Measurements from ENCODE around the gene STRN4.
"Not testable (repeated sequence)": the region's sequence is repeated elsewhere in the genome, so short reads cannot be mapped to it uniquely, and the experiment has no call there.

Gene STRN4

DNA sequence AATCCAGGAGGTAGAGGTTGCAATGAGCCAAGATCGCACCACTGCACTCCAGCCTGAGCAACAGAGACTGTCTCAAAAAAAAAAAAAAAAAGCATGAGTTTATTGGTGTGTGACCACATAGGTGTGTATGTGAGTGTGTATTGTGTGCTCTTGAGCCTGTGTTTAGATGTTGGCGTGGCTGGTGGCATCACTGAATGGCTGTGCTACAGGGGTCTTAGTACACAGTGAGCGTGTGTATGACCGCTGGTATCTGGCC, 39.7 kb upstream of the STRN4 start:
- Histone ChIP-seq H3K9ac (ENCODE audit: low read length in 5 of 5) (peak overlapping the region; percentile 86 to 98 (median 91)), H3K27ac (ENCODE audit: low read depth, low read length) (peak overlapping the region; percentile 100), H3K36me3 (ENCODE audit: control insufficient read depth in 5 of 5, insufficient read depth in 5 of 5, low read length in 5 of 5) (peaks cover 0 to 28% (median 23%) of the 10 kb centered on the region in 5 donors), H3K4me3 (ENCODE audit: low read depth in 1 of 5, low read length in 5 of 5) (peak overlapping the region; percentile 83 to 89 (median 88)), H3K4me1 (ENCODE audit: control insufficient read depth in 5 of 5, insufficient read depth in 5 of 5, low read length in 5 of 5) (peaks cover 9 to 57% (median 44%) of the 10 kb centered on the region in 5 donors), H3K27me3 (ENCODE audit: control insufficient read depth in 5 of 5, insufficient read depth in 4 of 5, low read length in 5 of 5) (no peaks in the 10 kb centered on the region), H3K9me3 (ENCODE audit: control insufficient read depth in 5 of 5, low read length in 5 of 5) (no peaks in the 10 kb centered on the region)

DNA sequence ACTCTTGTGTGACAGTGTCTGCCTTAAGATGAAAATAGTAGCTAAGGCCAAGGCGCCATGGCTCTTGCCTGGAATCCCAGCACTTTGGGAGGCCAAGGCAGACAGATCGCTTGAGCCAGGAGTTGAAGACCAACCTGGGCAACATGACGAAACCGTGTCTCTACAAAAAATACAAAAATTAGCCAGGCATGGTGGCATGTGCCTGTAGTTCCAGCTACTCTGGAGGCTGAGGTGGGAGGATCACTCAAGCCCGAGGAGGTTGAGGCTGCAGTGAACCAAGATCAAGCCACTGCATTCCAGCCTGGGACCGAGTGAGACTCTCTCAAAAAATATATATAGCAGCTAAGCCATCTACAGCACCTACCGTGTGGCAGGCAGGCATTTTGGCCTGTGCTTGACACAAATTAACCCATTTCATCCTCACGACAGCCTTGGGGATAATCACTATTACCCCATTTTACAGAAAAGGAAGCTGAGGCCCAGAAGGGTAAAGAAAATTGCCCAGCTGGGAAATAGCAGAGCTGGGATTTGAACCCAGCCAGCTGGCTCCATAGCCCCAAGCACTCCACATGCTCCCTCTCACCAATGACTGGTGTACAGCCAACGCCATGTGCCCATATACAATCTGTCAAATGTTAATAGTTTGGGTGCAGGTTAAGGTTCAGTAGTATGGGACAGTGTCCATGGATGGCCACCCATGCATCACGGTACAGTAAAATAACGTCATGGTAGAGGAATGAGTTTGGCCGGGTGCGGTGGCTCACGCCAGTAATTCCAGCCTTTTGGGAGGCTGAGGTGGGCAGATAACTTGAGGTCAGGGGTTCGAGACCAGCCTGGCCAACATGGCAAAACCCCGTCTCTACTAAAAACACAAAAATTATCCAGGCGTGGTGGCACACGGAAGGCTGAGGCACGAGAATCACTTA, 39.1 kb upstream of the STRN4 start:
- Histone ChIP-seq H3K9me3 (ENCODE audit: control insufficient read depth in 5 of 5, low read length in 5 of 5) (no peaks in the 10 kb centered on the region), H3K4me3 (ENCODE audit: low read depth in 1 of 5, low read length in 5 of 5) (peak overlapping the region; percentile 83 to 89 (median 88)), H3K4me1 (ENCODE audit: control insufficient read depth in 5 of 5, insufficient read depth in 5 of 5, low read length in 5 of 5) (peaks cover 10 to 57% (median 44%) of the 10 kb centered on the region in 5 donors), H3K36me3 (ENCODE audit: control insufficient read depth in 5 of 5, insufficient read depth in 5 of 5, low read length in 5 of 5) (peaks cover 0 to 31% (median 23%) of the 10 kb centered on the region in 5 donors), H3K27ac (ENCODE audit: low read depth, low read length) (peak overlapping the region; percentile 100), H3K27me3 (ENCODE audit: control insufficient read depth in 5 of 5, insufficient read depth in 4 of 5, low read length in 5 of 5) (no peaks in the 10 kb centered on the region), H3K9ac (ENCODE audit: low read length in 5 of 5) (peak overlapping the region; percentile 37 to 98 (median 91))

DNA sequence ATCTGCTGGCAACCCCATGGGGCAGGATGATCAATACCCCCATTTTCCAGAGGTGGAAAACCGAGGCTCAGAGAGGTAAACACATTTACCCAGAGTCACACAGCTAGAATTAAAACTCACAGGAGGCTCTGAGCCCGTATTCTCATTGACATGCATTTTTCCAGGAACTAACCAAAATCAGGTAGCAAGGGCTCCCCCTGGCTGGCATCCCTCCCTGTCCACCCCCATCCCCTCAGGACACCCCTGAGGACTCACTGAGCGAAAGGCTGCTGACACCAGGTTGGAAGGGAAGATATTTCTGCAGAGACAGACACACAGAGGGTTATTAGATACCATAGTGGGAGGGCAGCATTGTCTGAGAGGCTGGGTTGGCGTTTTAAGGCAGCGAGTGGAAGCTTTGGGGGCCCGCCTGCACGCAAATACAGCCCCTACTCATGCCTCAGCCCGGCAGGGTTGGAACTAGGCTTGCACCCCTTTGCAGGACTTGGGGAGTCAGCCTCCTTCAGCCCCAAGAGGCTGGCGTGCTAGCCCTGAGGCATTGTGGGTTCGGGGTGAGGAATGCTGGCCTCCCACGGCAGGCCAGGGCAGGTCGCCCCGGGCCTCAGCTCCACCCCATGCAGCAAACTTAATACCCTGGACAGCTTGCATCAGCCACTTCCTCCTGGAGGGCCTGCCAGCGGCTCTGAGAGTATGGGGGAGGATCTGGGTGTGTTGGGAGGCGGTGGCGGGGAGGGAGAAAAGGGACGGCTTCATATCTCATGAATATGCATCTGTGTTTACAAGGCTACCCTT, 38.2 kb upstream of the STRN4 start:
- Histone ChIP-seq H3K4me3 (ENCODE audit: low read depth in 1 of 5, low read length in 5 of 5) (peak overlapping the region; percentile 83 to 89 (median 88)), H3K27me3 (ENCODE audit: control insufficient read depth in 5 of 5, insufficient read depth in 4 of 5, low read length in 5 of 5) (no peaks in the 10 kb centered on the region), H3K27ac (ENCODE audit: low read depth, low read length) (peak overlapping the region; percentile 100), H3K9ac (ENCODE audit: low read length in 5 of 5) (peak overlapping the region in 3 of 5 donors; percentile 46 to 98 (median 95)), H3K4me1 (ENCODE audit: control insufficient read depth in 5 of 5, insufficient read depth in 5 of 5, low read length in 5 of 5) (peaks cover 10 to 57% (median 44%) of the 10 kb centered on the region in 5 donors), H3K36me3 (ENCODE audit: control insufficient read depth in 5 of 5, insufficient read depth in 5 of 5, low read length in 5 of 5) (peaks cover 0 to 36% (median 28%) of the 10 kb centered on the region in 5 donors), H3K9me3 (ENCODE audit: control insufficient read depth in 5 of 5, low read length in 5 of 5) (no peaks in the 10 kb centered on the region)

DNA sequence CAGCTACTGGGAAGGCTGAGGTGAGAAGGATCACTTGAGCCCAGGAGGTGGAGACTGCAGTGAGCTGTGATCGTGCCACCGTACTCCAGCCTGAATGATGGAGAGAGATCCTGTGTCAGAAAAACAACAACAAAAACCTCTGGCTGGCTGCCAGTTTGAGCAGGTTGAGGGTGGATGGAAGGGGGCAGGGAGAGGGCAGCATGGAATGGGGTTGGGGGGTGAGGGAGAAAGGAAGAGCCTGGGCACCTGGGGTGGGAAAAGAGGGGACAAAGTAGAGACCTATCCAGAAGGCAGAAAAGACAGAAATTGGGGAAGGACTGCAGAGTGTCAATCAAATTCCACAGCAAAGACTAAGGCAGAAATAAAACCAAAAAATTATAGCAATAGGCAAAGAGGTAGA, 37.4 kb upstream of the STRN4 start:
- H3K9ac ChIP-seq (ENCODE audit: low read length in 5 of 5), result peak overlapping the region in 2 of 5 donors; percentile 46 to 98

DNA sequence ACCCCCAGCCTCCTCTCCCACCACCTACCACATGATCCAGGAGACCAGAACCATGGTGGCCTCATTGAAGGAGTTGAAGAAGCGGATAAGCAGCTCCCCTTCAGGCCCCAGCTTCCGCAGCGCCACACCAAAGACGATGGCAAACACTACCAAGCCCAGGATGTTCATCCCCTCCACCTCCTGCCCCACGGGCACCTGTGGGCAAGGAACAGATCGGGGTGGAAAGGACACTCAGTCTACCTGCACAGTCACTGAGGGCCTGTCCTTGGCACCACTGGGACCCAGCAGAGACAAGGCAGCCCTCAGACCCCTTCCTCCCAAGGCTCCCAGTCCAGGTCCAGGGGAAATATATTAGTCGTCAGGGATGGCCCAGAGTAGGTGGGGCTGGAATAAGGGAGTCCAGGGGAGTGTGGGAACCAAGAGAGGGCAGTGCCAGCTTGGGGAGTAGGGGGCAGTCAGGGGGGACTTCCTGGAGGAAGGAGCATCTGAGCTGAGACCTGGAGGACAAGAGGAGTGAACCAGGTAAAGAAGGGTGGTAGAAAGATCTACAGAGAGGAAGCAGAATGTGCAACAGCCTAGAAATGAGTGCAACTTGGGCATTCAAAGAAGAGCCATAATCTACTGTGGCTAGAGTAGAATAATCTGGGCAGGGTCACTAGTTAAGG, 36.2 kb upstream of the STRN4 start:
- no peaks in the 10 kb centered on the region for H3K27me3 ChIP-seq (ENCODE audit: control insufficient read depth in 5 of 5, insufficient read depth in 4 of 5, low read length in 5 of 5)
- no peak overlapping the region for H3K9ac ChIP-seq (ENCODE audit: low read length in 5 of 5)
- H3K4me1 ChIP-seq (ENCODE audit: control insufficient read depth in 5 of 5, insufficient read depth in 5 of 5, low read length in 5 of 5), result peaks cover 10 to 51% (median 41%) of the 10 kb centered on the region in 5 donors
- peaks cover 0 to 53% (median 44%) of the 10 kb centered on the region in 5 donors for H3K36me3 ChIP-seq (ENCODE audit: control insufficient read depth in 5 of 5, insufficient read depth in 5 of 5, low read length in 5 of 5)
- no peak overlapping the region for H3K4me3 ChIP-seq (ENCODE audit: low read depth in 1 of 5, low read length in 5 of 5)
- H3K27ac ChIP-seq (ENCODE audit: low read depth, low read length), result no peak overlapping the region
- H3K9me3 ChIP-seq (ENCODE audit: control insufficient read depth in 5 of 5, low read length in 5 of 5), result no peaks in the 10 kb centered on the region

More for the DNA sequence above, 37.4 kb upstream of the STRN4 start:
- peaks cover 10 to 53% (median 47%) of the 10 kb centered on the region in 5 donors for H3K4me1 ChIP-seq (ENCODE audit: control insufficient read depth in 5 of 5, insufficient read depth in 5 of 5, low read length in 5 of 5)
- no peaks in the 10 kb centered on the region for H3K27me3 ChIP-seq (ENCODE audit: control insufficient read depth in 5 of 5, insufficient read depth in 4 of 5, low read length in 5 of 5)
- H3K4me3 ChIP-seq (ENCODE audit: low read depth in 1 of 5, low read length in 5 of 5), result no peak overlapping the region
- no peaks in the 10 kb centered on the region for H3K9me3 ChIP-seq (ENCODE audit: control insufficient read depth in 5 of 5, low read length in 5 of 5)
- H3K36me3 ChIP-seq (ENCODE audit: control insufficient read depth in 5 of 5, insufficient read depth in 5 of 5, low read length in 5 of 5), result peaks cover 0 to 42% (median 34%) of the 10 kb centered on the region in 5 donors
- H3K27ac ChIP-seq (ENCODE audit: low read depth, low read length), result peak overlapping the region; percentile 100

DNA sequence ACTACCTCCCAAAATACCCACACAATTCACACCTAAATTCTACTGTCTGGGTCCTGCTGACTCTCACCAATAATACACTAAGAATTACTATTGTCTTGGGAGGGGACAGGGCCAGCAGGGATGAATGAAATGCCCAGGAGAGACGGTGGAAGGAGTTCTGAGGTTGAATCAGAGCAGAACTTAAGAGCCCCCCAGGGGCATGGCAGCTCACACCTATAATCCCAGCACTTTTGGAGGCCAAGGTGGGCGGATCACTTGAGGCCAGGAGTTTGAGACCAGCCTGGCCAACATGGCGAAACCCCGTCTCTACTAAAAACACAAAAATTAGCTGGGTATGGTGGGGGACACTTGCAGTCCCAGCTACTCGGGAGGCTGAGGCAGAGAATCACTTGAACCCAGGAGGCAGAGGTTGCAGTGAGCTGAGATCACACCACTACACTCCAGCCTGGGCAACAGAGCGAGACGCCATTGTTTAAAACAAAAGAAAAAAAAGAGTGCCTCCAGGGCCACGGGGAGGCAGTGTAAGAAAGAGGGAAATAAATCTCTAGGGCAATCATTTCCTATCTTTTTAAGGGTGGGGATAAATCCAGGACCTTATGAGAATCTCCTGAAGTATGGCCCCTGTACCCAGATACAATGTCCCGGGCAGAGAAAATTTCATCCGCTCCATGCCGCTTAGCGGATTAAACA, 31.9 kb upstream of the STRN4 start:
- H3K27me3 ChIP-seq (ENCODE audit: control insufficient read depth in 5 of 5, insufficient read depth in 4 of 5, low read length in 5 of 5); H3K4me3 ChIP-seq (ENCODE audit: low read depth in 1 of 5, low read length in 5 of 5); H3K9ac ChIP-seq (ENCODE audit: low read length in 5 of 5); H3K9me3 ChIP-seq (ENCODE audit: control insufficient read depth in 5 of 5, low read length in 5 of 5); H3K4me1 ChIP-seq (ENCODE audit: control insufficient read depth in 5 of 5, insufficient read depth in 5 of 5, low read length in 5 of 5): not testable (repeated sequence)
- H3K27ac ChIP-seq (ENCODE audit: low read depth, low read length), result peak overlapping the region; percentile 1
- peaks cover 4 to 75% (median 67%) of the 10 kb centered on the region in 5 donors for H3K36me3 ChIP-seq (ENCODE audit: control insufficient read depth in 5 of 5, insufficient read depth in 5 of 5, low read length in 5 of 5)

DNA sequence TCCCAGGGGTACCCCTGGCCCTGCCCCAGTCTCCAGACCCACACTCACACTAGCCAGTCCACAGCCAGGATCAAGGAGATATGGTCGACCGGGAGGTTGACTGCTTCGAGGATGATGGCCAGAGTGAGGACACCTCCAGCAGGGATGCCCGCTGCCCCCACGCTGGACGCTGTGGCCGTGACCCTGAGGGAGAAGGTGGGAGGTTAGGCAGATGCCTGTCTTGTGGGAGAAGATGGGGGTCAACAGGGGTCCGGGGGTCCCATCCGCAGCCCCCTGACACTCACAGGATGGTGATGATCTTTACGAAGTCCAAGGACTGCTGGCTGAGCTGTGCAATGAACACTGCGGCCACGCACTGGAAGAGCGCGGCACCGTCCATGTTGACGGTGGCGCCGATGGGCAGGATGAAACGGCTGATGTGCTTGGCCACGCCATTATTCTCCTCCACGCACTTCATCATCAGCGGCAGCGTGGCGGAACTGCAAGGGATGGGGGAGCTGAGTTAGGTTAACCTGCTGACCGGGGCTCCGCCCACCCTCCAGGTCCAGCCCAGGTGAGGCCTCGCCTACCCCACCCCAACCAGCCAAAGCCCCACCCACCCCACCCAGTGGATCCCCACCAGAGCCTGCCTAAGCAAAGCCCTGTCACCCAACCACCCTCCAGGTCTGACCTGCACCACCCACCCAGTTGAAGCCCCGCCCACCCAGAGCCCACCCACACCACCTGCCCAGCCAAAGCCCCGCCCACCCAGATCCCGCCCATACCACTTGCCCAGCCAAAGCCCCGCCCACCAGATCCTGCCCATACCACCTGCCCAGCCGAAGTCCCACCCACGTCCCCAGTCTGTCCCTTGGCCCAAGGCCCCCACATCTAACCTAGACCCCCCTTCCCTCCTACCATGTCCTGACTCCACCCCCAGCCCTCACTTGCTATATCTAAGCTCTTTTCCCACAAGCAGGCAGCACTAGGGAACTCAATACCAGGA, 31.0 kb upstream of the STRN4 start:
- Histone ChIP-seq H3K27me3 (ENCODE audit: control insufficient read depth in 5 of 5, insufficient read depth in 4 of 5, low read length in 5 of 5) (no peaks in the 10 kb centered on the region), H3K9ac (ENCODE audit: low read length in 5 of 5) (no peak overlapping the region), H3K4me3 (ENCODE audit: low read depth in 1 of 5, low read length in 5 of 5) (no peak overlapping the region), H3K27ac (ENCODE audit: low read depth, low read length) (peak overlapping the region; percentile 1), H3K4me1 (ENCODE audit: control insufficient read depth in 5 of 5, insufficient read depth in 5 of 5, low read length in 5 of 5) (peaks cover 1 to 9% (median 3%) of the 10 kb centered on the region in 5 donors), H3K36me3 (ENCODE audit: control insufficient read depth in 5 of 5, insufficient read depth in 5 of 5, low read length in 5 of 5) (peaks cover 4 to 66% (median 59%) of the 10 kb centered on the region in 5 donors), H3K9me3 (ENCODE audit: control insufficient read depth in 5 of 5, low read length in 5 of 5) (no peaks in the 10 kb centered on the region)

DNA sequence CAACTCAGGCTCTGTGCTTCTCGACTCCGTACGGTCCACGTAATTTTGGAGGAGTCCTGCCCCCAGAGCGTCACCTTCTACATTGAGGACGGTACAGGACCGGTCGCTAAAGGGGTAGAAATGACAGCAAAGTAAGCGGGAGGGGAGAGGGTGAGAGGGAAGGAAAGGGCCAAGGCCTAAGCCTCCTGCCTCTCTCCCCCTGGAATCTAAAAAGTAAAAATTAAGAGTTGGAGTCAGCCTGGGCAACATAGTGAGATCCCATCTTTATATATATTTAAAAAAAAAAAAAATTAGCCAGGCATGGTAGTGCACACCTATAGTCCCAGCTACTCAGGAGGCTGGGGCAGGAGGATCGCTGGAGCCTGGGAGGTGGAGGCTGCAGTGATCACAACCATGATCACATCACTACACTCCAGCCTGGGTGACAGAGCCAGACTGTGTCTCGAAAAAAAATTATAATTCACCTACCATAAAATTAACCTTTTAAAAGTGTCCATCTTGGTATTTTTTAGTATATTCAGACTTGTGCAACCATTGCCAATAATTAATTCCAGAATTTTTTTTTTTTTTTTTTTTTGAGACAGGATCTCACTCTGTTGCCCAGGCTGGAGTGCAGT, 29.5 kb upstream of the STRN4 start:
- Histone ChIP-seq H3K4me1 (ENCODE audit: control insufficient read depth in 5 of 5, insufficient read depth in 5 of 5, low read length in 5 of 5) (peaks cover 0 to 9% (median 3%) of the 10 kb centered on the region in 5 donors), H3K9ac (ENCODE audit: low read length in 5 of 5) (no peak overlapping the region), H3K27me3 (ENCODE audit: control insufficient read depth in 5 of 5, insufficient read depth in 4 of 5, low read length in 5 of 5) (no peaks in the 10 kb centered on the region), H3K36me3 (ENCODE audit: control insufficient read depth in 5 of 5, insufficient read depth in 5 of 5, low read length in 5 of 5) (peaks cover 4 to 58% (median 47%) of the 10 kb centered on the region in 5 donors), H3K27ac (ENCODE audit: low read depth, low read length) (no peak overlapping the region), H3K4me3 (ENCODE audit: low read depth in 1 of 5, low read length in 5 of 5) (no peak overlapping the region), H3K9me3 (ENCODE audit: control insufficient read depth in 5 of 5, low read length in 5 of 5) (no peaks in the 10 kb centered on the region)
